ENCODE data around the gene ZHX3. TPM values are rescaled to one million over a fixed set of nuclear protein-coding genes. Genes with fewer than 3 reads are reported as not detected.

Gene ZHX3
- total and polyA plus RNA-seq, 2 of the 13 experiments (the other 11 are each of a cell fraction or from before 2014, with no cell fraction given) = 8.4 to 11.7 TPM

GRCh38 chr20:41154436-41155176 is 162.9 kb downstream of the ZHX3 start:
- 88% methylated on average over 8 of the region's 8 CpGs for WGBS (ENCODE audit: low lambda C conversion rate)
- H3K4me1 ChIP-seq (ENCODE audit: insufficient read depth, low read length) = peaks cover 61% of the 10 kb centered on the region
- no peaks in the 10 kb centered on the region for H3K9me3 ChIP-seq (ENCODE audit: low read length)
- in situ Hi-C loops (cut with HindIII; ENCODE audit: extremely low pct_ligation_motif_present, low pct_unique_long_range_greater_than_20kb) (no loop called here), intact Hi-C loops (cut with micrococcal nuclease; ENCODE audit: unreplicated experiment) (no loop called here)
- no peak overlapping the region for H3K4me2 ChIP-seq (ENCODE audit: low read depth, low read length)
- ChIA-PET POLR2A (no interaction called here), CTCF (ENCODE audit: low intra/inter-chr PET ratio, low total read pairs) (no interaction called here)
- BruUV-seq (replicated peaks) = no TSS peak
- DNase-seq (ENCODE audit: low spot score) = no peak
- peaks cover 94% of the 10 kb centered on the region for H3K79me2 ChIP-seq (ENCODE audit: insufficient read depth, low read length)
- H3K9ac ChIP-seq (ENCODE audit: insufficient read depth, low read depth, low read length) = no peak overlapping the region
- TF ChIP-seq CTCF (CRISPR knock-in tag; IDR thresholded peaks at IDR 0.05) = no peak
- 0 out of 2 replicates have a peak, but pooled peaks have one; percentile 44 for TF ChIP-seq PREB (CRISPR knock-in tag; IDR thresholded peaks at IDR 0.05)
- TF ChIP-seq EEA1 (CRISPR knock-in tag; IDR thresholded peaks at IDR 0.05; ENCODE audit: borderline replicate concordance) = no peak
- TF ChIP-seq, protein P1, sequence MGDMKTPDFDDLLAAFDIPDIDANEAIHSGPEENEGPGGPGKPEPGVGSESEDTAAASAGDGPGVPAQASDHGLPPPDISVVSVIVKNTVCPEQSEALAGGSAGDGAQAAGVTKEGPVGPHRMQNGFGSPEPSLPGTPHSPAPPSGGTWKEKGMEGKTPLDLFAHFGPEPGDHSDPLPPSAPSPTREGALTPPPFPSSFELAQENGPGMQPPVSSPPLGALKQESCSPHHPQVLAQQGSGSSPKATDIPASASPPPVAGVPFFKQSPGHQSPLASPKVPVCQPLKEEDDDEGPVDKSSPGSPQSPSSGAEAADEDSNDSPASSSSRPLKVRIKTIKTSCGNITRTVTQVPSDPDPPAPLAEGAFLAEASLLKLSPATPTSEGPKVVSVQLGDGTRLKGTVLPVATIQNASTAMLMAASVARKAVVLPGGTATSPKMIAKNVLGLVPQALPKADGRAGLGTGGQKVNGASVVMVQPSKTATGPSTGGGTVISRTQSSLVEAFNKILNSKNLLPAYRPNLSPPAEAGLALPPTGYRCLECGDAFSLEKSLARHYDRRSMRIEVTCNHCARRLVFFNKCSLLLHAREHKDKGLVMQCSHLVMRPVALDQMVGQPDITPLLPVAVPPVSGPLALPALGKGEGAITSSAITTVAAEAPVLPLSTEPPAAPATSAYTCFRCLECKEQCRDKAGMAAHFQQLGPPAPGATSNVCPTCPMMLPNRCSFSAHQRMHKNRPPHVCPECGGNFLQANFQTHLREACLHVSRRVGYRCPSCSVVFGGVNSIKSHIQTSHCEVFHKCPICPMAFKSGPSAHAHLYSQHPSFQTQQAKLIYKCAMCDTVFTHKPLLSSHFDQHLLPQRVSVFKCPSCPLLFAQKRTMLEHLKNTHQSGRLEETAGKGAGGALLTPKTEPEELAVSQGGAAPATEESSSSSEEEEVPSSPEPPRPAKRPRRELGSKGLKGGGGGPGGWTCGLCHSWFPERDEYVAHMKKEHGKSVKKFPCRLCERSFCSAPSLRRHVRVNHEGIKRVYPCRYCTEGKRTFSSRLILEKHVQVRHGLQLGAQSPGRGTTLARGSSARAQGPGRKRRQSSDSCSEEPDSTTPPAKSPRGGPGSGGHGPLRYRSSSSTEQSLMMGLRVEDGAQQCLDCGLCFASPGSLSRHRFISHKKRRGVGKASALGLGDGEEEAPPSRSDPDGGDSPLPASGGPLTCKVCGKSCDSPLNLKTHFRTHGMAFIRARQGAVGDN (CRISPR knock-in tag; IDR thresholded peaks at IDR 0.05) = peak; percentile 17; the same call in 1 of the 2 replicates
- peak; percentile 16; the same call in 1 of the 2 replicates for TF ChIP-seq THAP9 (CRISPR knock-in tag; IDR thresholded peaks at IDR 0.05; ENCODE audit: borderline replicate concordance)
- H2AFZ ChIP-seq (ENCODE audit: low read length) = no peak overlapping the region
- no peak overlapping the region for H3K4me3 ChIP-seq (replicated peaks in 1 of 3; ENCODE audit: insufficient read depth in 1 of 3, low read depth in 2 of 3, low read length in 3 of 3)
- FAIRE-seq = no peak
- peaks cover 5 to 42% of the 10 kb centered on the region in 2 experiments for H3K36me3 ChIP-seq (replicated peaks in 1 of 2; ENCODE audit: control insufficient read depth in 1 of 2, insufficient read depth in 2 of 2, low read length in 2 of 2)
- H3K27ac ChIP-seq (ENCODE audit: extremely low read length, insufficient read depth, low read length) = no peak overlapping the region
- peak; percentile 2; the same call in 1 of the 3 replicates for ATAC-seq
- no peaks in the 10 kb centered on the region for H3K27me3 ChIP-seq (ENCODE audit: control insufficient read depth in 1 of 2, insufficient read depth in 2 of 2, low read length in 2 of 2)
- H4K20me1 ChIP-seq (ENCODE audit: insufficient read depth, low read length) = peaks cover 77% of the 10 kb centered on the region
